Measurements from ENCODE around the gene TOB1. TPM values are rescaled to one million over a fixed set of nuclear protein-coding genes. Genes with fewer than 3 reads are reported as not detected.
"Not testable (repeated sequence)": the region's sequence is repeated elsewhere in the genome, so short reads cannot be mapped to it uniquely, and the experiment has no call there.

The TOB1 gene
- total RNA-seq, 1 donor from 2014 or later: 4.6 TPM

DNA sequence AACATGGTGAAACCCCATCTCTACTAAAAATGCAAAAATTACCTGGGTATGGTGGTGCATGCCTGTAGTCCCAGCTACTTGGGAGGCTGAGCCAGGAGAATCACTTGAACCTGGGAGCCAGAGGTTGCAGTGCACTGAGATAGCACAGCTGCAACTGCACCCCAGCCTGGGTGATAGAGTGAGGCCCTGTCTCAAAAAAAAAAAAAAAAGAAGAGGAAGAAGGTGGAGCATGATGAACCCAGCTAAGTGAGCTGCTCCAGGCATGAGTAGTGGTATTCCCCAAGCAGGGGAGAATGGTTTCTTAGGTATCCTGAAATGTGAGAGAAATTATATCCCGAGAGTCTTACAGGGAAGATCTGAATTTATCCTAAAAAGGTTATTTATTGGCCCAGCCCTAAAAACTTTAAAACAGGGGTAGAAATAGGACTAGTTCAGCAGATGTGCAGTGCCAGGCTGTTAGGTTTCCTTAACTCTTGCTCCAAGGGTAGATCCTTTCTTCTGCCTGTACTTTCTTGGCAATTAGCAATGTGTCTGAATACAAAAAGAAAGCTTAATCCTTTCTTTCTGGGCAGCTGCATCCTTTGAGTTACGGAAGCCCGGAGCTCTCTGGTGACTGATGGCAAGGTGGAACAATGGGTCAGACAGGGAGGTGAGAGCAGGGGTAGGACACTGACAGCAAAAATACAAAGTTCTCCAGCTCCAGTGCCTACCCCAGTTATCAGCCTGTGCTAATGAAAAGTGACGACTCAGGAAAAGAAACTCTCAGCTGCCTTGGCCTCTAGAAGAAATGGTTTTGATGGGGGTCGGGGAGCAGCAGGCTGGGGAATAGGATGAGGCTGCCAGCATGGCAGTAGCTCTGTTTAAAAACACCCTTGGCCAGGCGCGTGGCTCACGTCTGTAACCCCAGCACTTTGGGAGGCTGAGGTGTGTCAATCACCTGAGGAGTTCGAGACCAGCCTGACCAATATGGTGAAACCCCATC lies 36.5 kb upstream of the TOB1 start:
- DNase-seq (ENCODE audit: low read depth): no peak
- H3K4me3 ChIP-seq (ENCODE audit: low read depth, low read length): no peak overlapping the region
- TF ChIP-seq, protein P1, sequence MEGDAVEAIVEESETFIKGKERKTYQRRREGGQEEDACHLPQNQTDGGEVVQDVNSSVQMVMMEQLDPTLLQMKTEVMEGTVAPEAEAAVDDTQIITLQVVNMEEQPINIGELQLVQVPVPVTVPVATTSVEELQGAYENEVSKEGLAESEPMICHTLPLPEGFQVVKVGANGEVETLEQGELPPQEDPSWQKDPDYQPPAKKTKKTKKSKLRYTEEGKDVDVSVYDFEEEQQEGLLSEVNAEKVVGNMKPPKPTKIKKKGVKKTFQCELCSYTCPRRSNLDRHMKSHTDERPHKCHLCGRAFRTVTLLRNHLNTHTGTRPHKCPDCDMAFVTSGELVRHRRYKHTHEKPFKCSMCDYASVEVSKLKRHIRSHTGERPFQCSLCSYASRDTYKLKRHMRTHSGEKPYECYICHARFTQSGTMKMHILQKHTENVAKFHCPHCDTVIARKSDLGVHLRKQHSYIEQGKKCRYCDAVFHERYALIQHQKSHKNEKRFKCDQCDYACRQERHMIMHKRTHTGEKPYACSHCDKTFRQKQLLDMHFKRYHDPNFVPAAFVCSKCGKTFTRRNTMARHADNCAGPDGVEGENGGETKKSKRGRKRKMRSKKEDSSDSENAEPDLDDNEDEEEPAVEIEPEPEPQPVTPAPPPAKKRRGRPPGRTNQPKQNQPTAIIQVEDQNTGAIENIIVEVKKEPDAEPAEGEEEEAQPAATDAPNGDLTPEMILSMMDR (conservative IDR thresholded peaks at IDR 0.05; ENCODE audit: low read depth, low read length): no peak

DNA sequence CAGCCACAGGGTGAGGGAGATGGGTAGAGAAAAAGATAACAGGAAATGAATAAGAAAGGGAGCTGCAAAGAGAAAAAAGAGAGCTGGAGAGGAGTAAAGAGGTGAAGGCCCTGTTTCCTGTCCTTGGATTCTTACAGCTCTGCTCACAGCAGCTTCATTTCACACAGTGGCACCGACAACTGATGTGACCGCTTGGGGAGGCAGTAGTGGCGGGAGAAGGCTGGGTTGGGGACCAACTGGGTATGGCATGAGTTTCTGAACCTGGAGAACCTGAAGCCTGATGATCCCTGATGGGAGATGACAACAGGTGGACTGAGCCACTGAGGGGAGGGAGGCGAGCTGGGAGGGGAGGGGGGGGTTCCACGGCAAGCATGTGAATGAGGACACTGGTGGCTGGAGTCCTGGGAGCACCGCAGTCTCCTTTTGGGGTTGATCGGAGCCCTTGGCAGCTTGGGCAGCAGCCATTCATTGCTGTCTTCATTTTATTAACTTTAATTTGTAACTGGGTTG lies 34.3 kb upstream of the TOB1 start:
- DNase-seq (ENCODE audit: low read depth): no peak
- no peak overlapping the region for H3K4me3 ChIP-seq (ENCODE audit: low read depth, low read length)
- TF ChIP-seq, protein P1 (conservative IDR thresholded peaks at IDR 0.05; ENCODE audit: low read depth, low read length): no peak

DNA sequence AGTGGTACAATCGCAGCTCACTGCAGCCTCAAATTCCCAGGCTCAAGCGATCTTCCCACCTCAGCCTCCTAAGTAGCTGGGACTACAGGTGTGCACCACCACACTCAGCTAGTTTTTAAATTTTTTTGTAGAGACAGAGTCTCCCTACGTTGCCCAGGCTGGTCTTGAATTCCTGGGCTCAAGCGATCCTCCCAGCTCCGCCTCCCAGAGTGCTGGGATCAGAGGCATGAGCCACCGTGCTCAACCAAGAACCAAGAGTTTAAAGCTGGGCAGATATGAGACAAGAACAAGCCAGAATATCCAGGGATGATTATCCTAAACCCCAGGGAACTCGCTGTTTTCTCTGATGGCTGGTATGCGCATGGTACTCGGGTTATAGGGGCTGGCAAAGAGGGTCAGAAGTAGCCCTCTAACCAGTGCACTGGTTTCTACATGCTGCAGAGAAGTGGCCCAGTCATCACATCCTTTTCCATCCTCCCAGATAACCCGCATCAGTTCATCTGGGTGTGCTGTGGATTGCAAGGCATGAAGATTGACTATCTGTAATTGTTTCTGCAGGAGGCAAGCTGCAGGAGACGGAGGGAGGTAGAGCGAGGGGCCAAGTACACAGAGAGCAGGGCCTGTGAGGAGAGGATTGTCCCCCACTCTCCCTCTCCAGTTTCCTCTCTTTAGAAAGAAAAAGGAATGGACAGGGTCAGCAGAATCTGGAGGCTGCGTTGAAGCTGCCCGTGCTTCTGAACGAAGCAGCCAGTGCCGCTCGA lies 33.6 kb upstream of the TOB1 start:
- H3K4me3 ChIP-seq (ENCODE audit: low read depth, low read length): no peak overlapping the region
- no peak for DNase-seq (ENCODE audit: low read depth)
- TF ChIP-seq, protein P1 (conservative IDR thresholded peaks at IDR 0.05; ENCODE audit: low read depth, low read length): no peak

DNA sequence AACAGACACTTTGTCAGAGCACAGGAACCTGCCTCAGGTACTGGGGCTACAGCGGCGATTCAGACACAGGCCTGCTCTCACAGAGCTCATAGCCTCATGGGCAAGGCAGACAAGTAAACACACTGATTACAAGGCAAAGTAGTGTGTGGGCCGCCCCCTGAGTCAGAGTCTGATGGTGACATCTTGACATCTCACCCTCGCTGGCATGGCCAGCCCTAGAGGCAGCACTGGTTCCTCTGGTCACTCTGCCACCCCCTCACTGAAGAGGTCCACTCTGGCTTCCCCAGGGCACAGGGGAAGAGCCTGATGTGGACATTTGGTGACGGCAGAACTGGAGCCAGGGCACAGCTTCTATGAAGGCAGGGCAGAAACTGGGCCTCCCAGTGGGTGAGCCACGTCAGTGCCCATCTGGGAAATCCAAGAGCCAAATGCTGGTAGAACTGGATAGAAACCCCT lies 32.9 kb upstream of the TOB1 start:
- H3K4me3 ChIP-seq (ENCODE audit: low read depth, low read length): no peak overlapping the region
- TF ChIP-seq, protein P1 (conservative IDR thresholded peaks at IDR 0.05; ENCODE audit: low read depth, low read length): no peak
- DNase-seq (ENCODE audit: low read depth): no peak

DNA sequence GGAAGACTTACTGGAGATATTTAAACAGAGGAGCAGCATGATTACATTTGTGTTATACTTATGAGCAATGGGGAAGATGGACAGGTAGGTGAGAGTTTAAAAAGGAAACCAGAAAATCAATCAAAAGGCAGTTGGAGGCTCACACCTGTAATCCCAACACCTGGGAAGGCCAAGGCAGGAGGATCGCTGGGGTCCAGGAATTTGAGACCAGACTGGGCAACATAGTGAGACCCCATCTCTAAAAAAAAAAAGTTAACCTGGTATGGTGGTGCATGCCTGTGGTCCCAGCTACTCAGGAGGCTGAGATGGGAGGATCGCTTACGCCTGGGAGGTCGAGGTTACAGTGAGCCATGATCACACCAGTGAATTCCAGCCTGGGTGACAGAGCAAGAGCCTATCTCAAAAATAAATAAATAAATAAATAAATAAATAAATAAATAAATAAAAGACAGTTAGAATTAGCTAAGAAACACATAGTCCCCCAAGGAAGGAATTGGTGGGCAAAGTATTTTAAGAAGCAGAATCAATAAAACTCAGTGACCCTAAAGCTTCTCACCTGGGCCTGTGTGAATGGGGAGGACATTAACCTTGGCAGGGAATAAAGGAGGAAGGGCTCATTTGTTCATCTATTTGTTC lies 32.3 kb upstream of the TOB1 start:
- H3K4me3 ChIP-seq (ENCODE audit: low read depth, low read length): no peak overlapping the region
- DNase-seq (ENCODE audit: low read depth): no peak
- TF ChIP-seq, protein P1 (conservative IDR thresholded peaks at IDR 0.05; ENCODE audit: low read depth, low read length): no peak

DNA sequence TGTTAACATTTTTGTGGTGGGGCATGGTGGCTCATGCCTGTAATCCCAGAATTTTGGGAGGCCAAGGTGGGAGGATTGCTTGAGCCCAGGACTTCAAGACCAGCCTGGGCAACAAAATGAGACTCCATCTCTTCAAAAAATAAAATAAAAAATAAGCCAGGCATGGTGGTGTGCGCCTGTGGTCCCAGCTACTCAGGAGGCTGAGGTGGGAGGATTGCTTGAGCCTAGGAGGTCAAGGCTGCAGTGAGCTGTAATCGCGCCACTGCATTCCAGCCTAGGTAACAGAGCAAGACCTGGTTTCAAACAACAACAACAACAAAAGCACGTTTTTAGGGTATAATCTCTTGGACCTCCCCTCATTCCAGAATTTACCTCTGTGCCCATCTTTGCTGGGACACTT lies 28.4 kb upstream of the TOB1 start:
- not testable (repeated sequence) for DNase-seq (ENCODE audit: low read depth); H3K4me3 ChIP-seq (ENCODE audit: low read depth, low read length)
